ENCODE results near the gene MYOF.
A peak's percentile ranks its signal among the peaks of the same experiment; 100 is the strongest.

MYOF gene

DNA sequence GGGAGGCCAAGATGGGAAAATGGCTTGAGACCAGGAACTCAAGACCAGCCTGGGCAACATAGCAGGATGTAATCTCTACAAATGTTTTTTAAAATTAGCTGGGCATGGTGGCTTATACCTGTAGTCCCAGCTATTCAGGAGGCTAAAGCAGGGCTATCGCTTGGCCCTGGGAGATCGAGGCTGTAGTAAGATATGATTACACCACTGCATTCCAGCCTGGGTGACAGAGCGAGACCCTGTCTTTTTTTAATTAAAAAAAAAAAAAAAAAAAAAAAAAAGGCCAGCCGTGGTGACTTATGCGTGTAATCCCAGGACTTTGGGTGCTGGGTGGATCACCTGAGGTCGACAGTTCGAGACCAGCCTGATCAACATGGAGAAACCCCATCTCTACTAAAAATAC is 27.4 kb downstream of the MYOF start:
- H3K23ac ChIP-seq (ENCODE audit: low read length in 2 of 2) = no peak overlapping the region
- no peak overlapping the region for H3K4me3 ChIP-seq (ENCODE audit: insufficient read depth in 1 of 2, low read depth in 1 of 2, low read length in 2 of 2)
- peak overlapping the region; percentile 13 for H3K27ac ChIP-seq (ENCODE audit: low read length, poor library complexity, severe bottlenecking)
- H3K9me3 ChIP-seq (ENCODE audit: control insufficient read depth, low read length) = no peaks in the 10 kb centered on the region
- H4K91ac ChIP-seq (ENCODE audit: low read length) = no peak overlapping the region
- no peak for DNase-seq
- H3K4me2 ChIP-seq (ENCODE audit: low read length, poor library complexity, severe bottlenecking) = no peak overlapping the region
- no peak overlapping the region for H2BK15ac ChIP-seq (ENCODE audit: low read depth, poor library complexity, severe bottlenecking)
- WGBS = 94% methylated on average over 7 of the region's 7 CpGs
- H3K79me1 ChIP-seq (replicated peaks; ENCODE audit: low read length, poor library complexity, severe bottlenecking) = peaks cover 2% of the 10 kb centered on the region
- no peak overlapping the region for H2BK12ac ChIP-seq (ENCODE audit: low read length in 2 of 2)
- no peak overlapping the region for H4K8ac ChIP-seq (ENCODE audit: low read length)
- no peak overlapping the region for H3K9ac ChIP-seq (ENCODE audit: low read length)
- no peak overlapping the region for H2BK120ac ChIP-seq (ENCODE audit: low read depth, low read length)
- no peaks in the 10 kb centered on the region for H3K27me3 ChIP-seq (ENCODE audit: control insufficient read depth in 1 of 2, insufficient read depth in 1 of 2, low read length in 2 of 2)
- no peak overlapping the region for H2AFZ ChIP-seq (ENCODE audit: low read depth, low read length)
- no peak overlapping the region for H2AK5ac ChIP-seq (ENCODE audit: low read length, severe bottlenecking)
- H3K36me3 ChIP-seq (ENCODE audit: control insufficient read depth in 1 of 2, insufficient read depth in 2 of 2, low read depth in 1 of 2, low read length in 2 of 2) = peaks cover 36 to 68% of the 10 kb centered on the region in 2 experiments
- H3K4me1 ChIP-seq (ENCODE audit: control insufficient read depth, insufficient read depth, low read depth, low read length) = peaks cover 13% of the 10 kb centered on the region
- no peak overlapping the region for H2BK5ac ChIP-seq (ENCODE audit: low read depth, low read length, poor library complexity, severe bottlenecking)
- no peak overlapping the region for H3K4ac ChIP-seq (ENCODE audit: low read depth in 1 of 2, low read length in 2 of 2)
- no peak overlapping the region for H3K14ac ChIP-seq (ENCODE audit: low read length in 2 of 2)
- H3K18ac ChIP-seq (ENCODE audit: low read depth in 1 of 2, low read length in 2 of 2) = no peak overlapping the region

DNA sequence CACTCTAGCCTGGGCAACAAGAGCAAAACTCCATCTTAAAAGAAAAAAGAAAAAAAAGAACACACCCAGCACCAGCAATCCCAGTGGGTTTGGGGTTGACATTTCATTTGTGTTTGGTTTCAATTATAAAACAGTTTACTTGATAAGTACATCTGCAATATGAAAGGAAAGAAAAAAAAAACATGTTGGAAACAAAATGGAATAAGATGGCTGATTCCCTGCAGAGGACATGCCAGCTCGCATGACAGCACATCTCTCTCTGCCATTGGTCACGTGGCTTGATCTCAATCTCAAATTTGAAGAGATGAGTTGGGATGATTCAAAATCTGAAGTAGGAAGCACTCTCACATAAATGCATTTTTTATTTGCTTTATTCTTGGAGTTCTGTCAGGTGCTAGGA is 28.0 kb downstream of the MYOF start:
- Histone ChIP-seq H3K23ac (ENCODE audit: low read length in 2 of 2) (no peak overlapping the region), H3K27me3 (ENCODE audit: control insufficient read depth in 1 of 2, insufficient read depth in 1 of 2, low read length in 2 of 2) (no peaks in the 10 kb centered on the region), H3K27ac (ENCODE audit: low read length, poor library complexity, severe bottlenecking) (no peak overlapping the region), H3K4me3 (ENCODE audit: insufficient read depth in 1 of 2, low read depth in 1 of 2, low read length in 2 of 2) (no peak overlapping the region), H3K9ac (ENCODE audit: low read length) (no peak overlapping the region), H3K4me2 (ENCODE audit: low read length, poor library complexity, severe bottlenecking) (no peak overlapping the region), H2BK5ac (ENCODE audit: low read depth, low read length, poor library complexity, severe bottlenecking) (no peak overlapping the region), H3K18ac (ENCODE audit: low read depth in 1 of 2, low read length in 2 of 2) (no peak overlapping the region), H3K9me3 (ENCODE audit: control insufficient read depth, low read length) (no peaks in the 10 kb centered on the region), H3K79me1 (replicated peaks; ENCODE audit: low read length, poor library complexity, severe bottlenecking) (peaks cover 2% of the 10 kb centered on the region), H2AK5ac (ENCODE audit: low read length, severe bottlenecking) (no peak overlapping the region), H2BK120ac (ENCODE audit: low read depth, low read length) (no peak overlapping the region), H4K91ac (ENCODE audit: low read length) (no peak overlapping the region), H3K36me3 (ENCODE audit: control insufficient read depth in 1 of 2, insufficient read depth in 2 of 2, low read depth in 1 of 2, low read length in 2 of 2) (peaks cover 38 to 68% of the 10 kb centered on the region in 2 experiments), H3K4me1 (ENCODE audit: control insufficient read depth, insufficient read depth, low read depth, low read length) (peaks cover 12% of the 10 kb centered on the region), H2BK12ac (ENCODE audit: low read length in 2 of 2) (no peak overlapping the region), H2BK15ac (ENCODE audit: low read depth, poor library complexity, severe bottlenecking) (no peak overlapping the region), H2AFZ (ENCODE audit: low read depth, low read length) (no peak overlapping the region), H3K4ac (ENCODE audit: low read depth in 1 of 2, low read length in 2 of 2) (no peak overlapping the region), H4K8ac (ENCODE audit: low read length) (no peak overlapping the region), H3K14ac (ENCODE audit: low read length in 2 of 2) (no peak overlapping the region)
- DNase-seq = no peak
- 100% methylated on average over 2 of the region's 2 CpGs for WGBS

DNA sequence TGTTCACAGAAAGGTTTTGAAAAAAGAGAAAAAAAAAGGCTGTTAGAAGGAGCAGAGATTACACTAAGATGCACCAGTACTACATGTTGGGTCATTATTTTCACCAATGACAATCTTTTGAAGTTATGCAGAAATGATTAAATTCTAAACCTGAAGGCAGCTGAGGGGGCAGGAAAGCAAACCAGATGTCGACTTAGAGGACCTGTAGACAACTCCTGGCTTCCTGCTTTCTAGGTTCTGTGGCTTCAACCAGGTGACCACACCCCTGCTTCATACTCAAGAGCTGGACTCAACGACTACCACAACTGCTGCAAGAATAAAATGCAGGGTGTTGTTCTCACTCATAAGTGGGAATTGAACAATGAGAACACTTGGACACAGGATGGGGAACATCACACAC is 30.0 kb downstream of the MYOF start:
- no peak for DNase-seq
- no peak overlapping the region for H3K4me3 ChIP-seq (ENCODE audit: insufficient read depth in 1 of 2, low read depth in 1 of 2, low read length in 2 of 2)
- peaks cover 47 to 84% of the 10 kb centered on the region in 2 experiments for H3K36me3 ChIP-seq (ENCODE audit: control insufficient read depth in 1 of 2, insufficient read depth in 2 of 2, low read depth in 1 of 2, low read length in 2 of 2)
- H3K4me1 ChIP-seq (ENCODE audit: control insufficient read depth, insufficient read depth, low read depth, low read length) = peaks cover 9% of the 10 kb centered on the region
- H4K8ac ChIP-seq (ENCODE audit: low read length) = no peak overlapping the region
- no peak overlapping the region for H3K18ac ChIP-seq (ENCODE audit: low read depth in 1 of 2, low read length in 2 of 2)
- H2AK5ac ChIP-seq (ENCODE audit: low read length, severe bottlenecking) = peak overlapping the region; percentile 86
- no peak overlapping the region for H3K4ac ChIP-seq (ENCODE audit: low read depth in 1 of 2, low read length in 2 of 2)
- H3K23ac ChIP-seq (ENCODE audit: low read length in 2 of 2) = no peak overlapping the region
- no peak overlapping the region for H2BK12ac ChIP-seq (ENCODE audit: low read length in 2 of 2)
- H3K27ac ChIP-seq (ENCODE audit: low read length, poor library complexity, severe bottlenecking) = peak overlapping the region; percentile 28
- H4K91ac ChIP-seq (ENCODE audit: low read length) = no peak overlapping the region
- no peak overlapping the region for H3K9ac ChIP-seq (ENCODE audit: low read length)
- peaks cover 4% of the 10 kb centered on the region for H3K79me1 ChIP-seq (replicated peaks; ENCODE audit: low read length, poor library complexity, severe bottlenecking)
- no peaks in the 10 kb centered on the region for H3K9me3 ChIP-seq (ENCODE audit: control insufficient read depth, low read length)
- no peak overlapping the region for H2BK15ac ChIP-seq (ENCODE audit: low read depth, poor library complexity, severe bottlenecking)
- no peak overlapping the region for H3K14ac ChIP-seq (ENCODE audit: low read length in 2 of 2)
- H3K4me2 ChIP-seq (ENCODE audit: low read length, poor library complexity, severe bottlenecking) = no peak overlapping the region
- H2AFZ ChIP-seq (ENCODE audit: low read depth, low read length) = no peak overlapping the region
- WGBS = 51% methylated on average over 2 of the region's 2 CpGs
- no peak overlapping the region for H2BK120ac ChIP-seq (ENCODE audit: low read depth, low read length)
- H2BK5ac ChIP-seq (ENCODE audit: low read depth, low read length, poor library complexity, severe bottlenecking) = no peak overlapping the region
- H3K27me3 ChIP-seq (ENCODE audit: control insufficient read depth in 1 of 2, insufficient read depth in 1 of 2, low read length in 2 of 2) = no peaks in the 10 kb centered on the region

DNA sequence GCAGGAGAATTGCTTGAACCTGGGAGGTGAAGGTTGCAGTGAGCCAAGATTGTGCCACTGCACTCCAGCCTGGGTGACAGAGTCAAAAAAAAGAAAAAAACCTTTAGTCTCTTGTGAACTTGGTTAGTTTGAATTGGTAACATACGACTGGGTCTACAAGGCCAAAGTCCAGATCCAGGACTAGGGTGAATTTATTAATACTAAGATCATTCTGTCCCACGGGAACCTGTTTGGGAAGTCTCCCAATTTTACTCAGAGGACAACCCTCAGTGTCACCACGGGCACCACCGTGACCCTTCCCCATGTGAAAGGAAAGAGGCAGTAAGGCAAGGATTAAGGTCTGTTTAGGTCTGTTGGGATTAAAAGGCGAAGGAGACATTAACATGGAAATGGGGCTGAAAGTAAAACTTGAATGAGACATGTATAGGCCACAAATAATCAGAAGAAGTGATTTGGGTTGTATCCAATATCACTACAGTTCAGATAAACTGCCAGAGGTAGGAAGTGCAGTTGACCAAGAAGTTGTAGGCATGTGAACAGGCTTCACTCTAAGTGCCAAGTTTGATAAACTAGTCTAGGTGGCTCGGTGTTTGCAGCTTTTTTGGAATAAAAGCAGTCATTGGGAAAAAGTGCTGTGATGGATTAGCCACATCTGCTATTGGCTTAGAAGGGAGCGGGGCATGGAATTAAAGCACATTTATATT is 30.7 kb downstream of the MYOF start:
- H3K79me1 ChIP-seq (replicated peaks; ENCODE audit: low read length, poor library complexity, severe bottlenecking) = peaks cover 4% of the 10 kb centered on the region

More for the DNA sequence above, 30.7 kb downstream of the MYOF start:
- H3K36me3 ChIP-seq (ENCODE audit: control insufficient read depth in 1 of 2, insufficient read depth in 2 of 2, low read depth in 1 of 2, low read length in 2 of 2) = peaks cover 51 to 84% of the 10 kb centered on the region in 2 experiments
- no peak overlapping the region for H3K18ac ChIP-seq (ENCODE audit: low read depth in 1 of 2, low read length in 2 of 2)
- peaks cover 8% of the 10 kb centered on the region for H3K4me1 ChIP-seq (ENCODE audit: control insufficient read depth, insufficient read depth, low read depth, low read length)
- no peak overlapping the region for H2BK15ac ChIP-seq (ENCODE audit: low read depth, poor library complexity, severe bottlenecking)
- no peak overlapping the region for H3K4me3 ChIP-seq (ENCODE audit: insufficient read depth in 1 of 2, low read depth in 1 of 2, low read length in 2 of 2)
- WGBS = 80% methylated on average over 6 of the region's 7 CpGs
- no peaks in the 10 kb centered on the region for H3K9me3 ChIP-seq (ENCODE audit: control insufficient read depth, low read length)
- no peak overlapping the region for H4K91ac ChIP-seq (ENCODE audit: low read length)
- H3K23ac ChIP-seq (ENCODE audit: low read length in 2 of 2) = no peak overlapping the region
- H3K4ac ChIP-seq (ENCODE audit: low read depth in 1 of 2, low read length in 2 of 2) = no peak overlapping the region
- H2AK5ac ChIP-seq (ENCODE audit: low read length, severe bottlenecking) = no peak overlapping the region
- H4K8ac ChIP-seq (ENCODE audit: low read length) = no peak overlapping the region
- H2BK12ac ChIP-seq (ENCODE audit: low read length in 2 of 2) = no peak overlapping the region
- H2BK120ac ChIP-seq (ENCODE audit: low read depth, low read length) = no peak overlapping the region
- H3K4me2 ChIP-seq (ENCODE audit: low read length, poor library complexity, severe bottlenecking) = no peak overlapping the region
- H3K27me3 ChIP-seq (ENCODE audit: control insufficient read depth in 1 of 2, insufficient read depth in 1 of 2, low read length in 2 of 2) = no peaks in the 10 kb centered on the region
- DNase-seq = no peak
- H3K27ac ChIP-seq (ENCODE audit: low read length, poor library complexity, severe bottlenecking) = no peak overlapping the region
- no peak overlapping the region for H3K14ac ChIP-seq (ENCODE audit: low read length in 2 of 2)
- no peak overlapping the region for H2AFZ ChIP-seq (ENCODE audit: low read depth, low read length)
- H3K9ac ChIP-seq (ENCODE audit: low read length) = no peak overlapping the region
- no peak overlapping the region for H2BK5ac ChIP-seq (ENCODE audit: low read depth, low read length, poor library complexity, severe bottlenecking)
